ENCODE results near the gene MECP2. TPM values are rescaled to one million over a fixed set of nuclear protein-coding genes. Genes with fewer than 3 reads are reported as not detected.

The MECP2 gene
- total RNA-seq, 1 experiment from 2014 or later, result 37.3 TPM

DNA sequence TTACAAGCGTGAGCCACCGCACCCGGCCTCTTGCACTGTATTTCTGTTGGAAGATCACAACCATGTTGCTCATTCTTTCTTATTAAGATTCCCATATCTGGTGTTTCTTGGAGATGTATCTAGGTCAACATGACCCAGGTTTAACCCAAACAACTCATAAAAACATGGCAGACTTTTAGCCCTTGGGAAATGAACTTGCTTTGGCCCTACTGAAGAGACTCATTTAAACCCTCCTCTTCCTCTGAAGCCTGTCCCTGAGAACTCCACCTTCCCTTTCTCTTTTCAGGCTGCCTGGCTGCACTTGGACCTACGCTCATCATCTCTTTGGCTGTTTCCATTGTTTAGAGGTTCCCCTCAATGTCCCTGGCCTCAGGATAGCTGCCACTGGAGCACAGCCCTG lies 23.7 kb upstream of the MECP2 start:
- no peaks in the 10 kb centered on the region for H3K27me3 ChIP-seq
- H3K36me3 ChIP-seq, result no peaks in the 10 kb centered on the region
- no peak for DNase-seq
- H3K9me3 ChIP-seq, result no peaks in the 10 kb centered on the region
- H3K4me3 ChIP-seq, result no peak overlapping the region

DNA sequence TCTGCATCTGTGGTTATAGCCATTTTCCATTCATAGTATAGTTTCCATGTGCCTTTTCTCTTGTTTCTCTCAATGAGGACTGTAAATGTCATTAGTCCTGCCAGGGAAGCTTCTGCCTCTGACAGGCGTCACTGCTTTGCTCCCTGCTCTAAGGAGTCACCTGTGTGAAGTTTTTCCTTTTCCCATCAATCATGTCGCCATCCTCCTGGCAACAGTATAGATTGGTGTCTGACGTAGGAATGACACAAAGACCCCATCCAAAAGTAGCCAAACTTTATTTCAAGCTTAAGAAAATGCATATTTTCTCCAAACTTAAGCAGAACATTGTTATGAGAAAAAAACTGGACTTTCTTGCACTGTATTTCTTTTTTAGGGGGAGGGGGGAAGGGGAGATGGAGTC lies 23.1 kb upstream of the MECP2 start:
- H3K4me3 ChIP-seq, result no peak overlapping the region
- H3K27me3 ChIP-seq, result no peaks in the 10 kb centered on the region
- no peaks in the 10 kb centered on the region for H3K36me3 ChIP-seq
- H3K9me3 ChIP-seq, result no peaks in the 10 kb centered on the region
- no peak for DNase-seq

DNA sequence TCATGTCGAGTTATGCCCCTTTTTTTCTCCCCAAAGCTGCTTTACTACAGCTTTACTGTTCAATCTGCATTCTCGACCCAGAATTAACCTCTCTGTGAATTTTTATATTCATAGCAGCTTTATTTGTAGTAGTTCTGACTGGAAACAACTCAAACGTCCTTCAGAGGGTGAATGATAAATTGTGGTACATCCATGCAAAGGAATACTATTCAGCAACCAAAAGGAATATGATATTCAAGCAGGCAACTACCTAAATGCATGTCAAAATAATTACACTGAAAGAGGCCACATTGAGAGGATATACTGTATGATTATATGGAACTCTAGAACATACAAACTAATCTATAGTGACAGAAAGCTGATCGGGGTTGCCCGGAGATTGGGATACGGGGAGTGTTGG lies 20.0 kb upstream of the MECP2 start:
- Histone ChIP-seq H3K4me3 (no peak overlapping the region), H3K9me3 (no peaks in the 10 kb centered on the region), H3K27me3 (no peaks in the 10 kb centered on the region), H3K36me3 (no peaks in the 10 kb centered on the region)
- DNase-seq, result no peak

DNA sequence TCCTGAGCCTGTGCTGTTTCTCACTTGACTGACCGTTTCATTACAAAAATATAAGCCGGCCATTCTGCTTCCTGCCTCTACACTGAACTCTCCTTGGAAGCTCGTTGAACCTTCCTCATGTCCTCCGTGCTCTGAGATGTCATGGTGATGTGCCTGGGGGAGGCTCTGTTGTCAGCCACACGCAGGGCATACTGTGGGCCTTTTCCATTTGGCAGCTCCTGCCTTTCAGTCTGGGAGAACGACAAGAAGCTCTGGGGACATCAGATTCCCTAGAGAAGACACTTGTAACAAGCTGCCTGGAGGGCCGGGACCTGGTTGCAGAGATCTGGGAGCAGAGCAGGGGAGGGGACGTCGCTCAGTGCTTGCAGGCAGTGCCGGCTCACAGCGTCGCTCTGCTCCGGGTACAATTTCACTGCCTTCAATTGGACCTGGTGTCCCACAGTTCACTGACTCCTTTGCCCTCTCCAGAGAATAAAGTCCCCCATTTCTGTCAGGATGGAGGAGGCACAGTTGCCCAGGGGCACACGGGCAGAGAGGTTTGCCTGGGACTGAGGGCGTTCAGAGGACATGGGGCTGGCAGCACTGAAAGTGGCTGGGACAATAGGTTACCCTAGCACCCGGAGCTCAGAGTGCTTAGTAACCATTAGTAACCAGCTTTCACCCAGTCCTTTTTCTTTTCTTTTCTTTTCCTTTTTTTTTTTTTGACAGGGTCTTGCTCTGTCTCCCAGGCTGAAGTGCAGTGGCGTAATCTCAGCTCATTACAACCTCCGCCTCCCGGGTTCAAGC lies 19.1 kb upstream of the MECP2 start:
- H3K4me3 ChIP-seq, result no peak overlapping the region

DNA sequence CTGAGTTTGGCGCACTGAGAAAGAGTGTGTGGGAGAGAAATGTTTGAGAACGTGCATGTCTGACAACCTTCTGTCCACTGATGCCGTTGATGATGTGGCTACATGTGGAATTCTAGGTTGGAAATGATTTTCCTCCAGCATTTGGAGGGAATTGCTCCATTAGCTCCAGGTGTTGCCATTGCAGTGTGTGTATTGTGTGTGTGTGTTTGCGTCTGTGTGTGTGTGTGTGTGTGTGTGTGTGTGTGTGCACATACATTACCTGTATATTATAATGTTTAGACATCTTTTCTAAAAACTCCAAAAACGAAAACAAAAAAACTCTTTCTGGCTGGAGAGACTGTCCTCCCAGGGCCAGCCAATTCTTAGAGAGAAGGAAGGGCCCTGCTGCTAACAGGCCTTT lies 18.2 kb upstream of the MECP2 start:
- H3K36me3 ChIP-seq, result no peaks in the 10 kb centered on the region
- H3K27me3 ChIP-seq, result no peaks in the 10 kb centered on the region
- H3K9me3 ChIP-seq, result no peaks in the 10 kb centered on the region
- DNase-seq, result no peak
- H3K4me3 ChIP-seq, result no peak overlapping the region

More for the DNA sequence above, 19.1 kb upstream of the MECP2 start:
- Histone ChIP-seq H3K27me3 (no peaks in the 10 kb centered on the region), H3K9me3 (no peaks in the 10 kb centered on the region), H3K36me3 (no peaks in the 10 kb centered on the region)
- DNase-seq, result no peak

DNA sequence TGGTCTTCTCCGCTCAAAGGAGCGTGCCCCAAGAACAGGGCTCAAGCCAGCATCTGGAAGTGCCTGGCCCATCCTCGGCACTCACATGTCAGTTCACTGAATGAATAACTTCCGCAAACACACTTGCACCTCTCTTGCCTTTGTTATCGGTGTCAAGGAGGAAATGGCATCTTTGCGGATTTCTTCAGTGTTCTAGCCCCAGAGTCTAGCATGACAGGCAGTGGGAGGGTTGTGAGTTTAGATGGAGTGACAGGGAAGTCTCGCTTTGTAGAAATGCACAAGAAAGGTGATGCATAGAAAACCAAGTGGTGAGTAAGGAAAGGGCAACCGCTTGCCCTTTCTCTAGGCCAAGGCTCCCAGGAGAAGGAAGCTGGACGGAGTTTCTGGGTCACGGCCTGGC lies 17.6 kb upstream of the MECP2 start:
- Histone ChIP-seq H3K27me3 (no peaks in the 10 kb centered on the region), H3K9me3 (no peaks in the 10 kb centered on the region), H3K36me3 (no peaks in the 10 kb centered on the region), H3K4me3 (no peak overlapping the region)
- DNase-seq, result no peak

DNA sequence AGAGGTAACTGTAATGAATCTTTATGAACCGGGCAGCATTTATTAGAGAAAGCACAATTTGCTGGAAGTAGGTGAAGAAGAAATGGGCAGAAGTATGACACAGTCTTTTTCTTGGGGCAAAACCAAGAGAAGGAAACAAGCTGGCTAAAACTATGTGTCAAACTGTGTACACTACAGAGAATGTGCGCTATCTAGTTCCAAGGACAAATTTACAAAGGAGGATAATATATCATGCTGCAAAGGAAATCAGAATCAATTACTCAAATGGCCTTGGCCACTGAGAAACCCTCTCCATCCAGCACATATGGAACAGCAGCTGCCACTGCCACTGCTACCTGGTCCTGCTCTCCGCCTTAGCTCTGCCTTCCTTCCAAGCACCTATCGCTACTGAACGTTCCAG lies 17.1 kb upstream of the MECP2 start:
- no peaks in the 10 kb centered on the region for H3K27me3 ChIP-seq
- H3K4me3 ChIP-seq, result no peak overlapping the region
- no peak for DNase-seq
- H3K36me3 ChIP-seq, result no peaks in the 10 kb centered on the region
- no peaks in the 10 kb centered on the region for H3K9me3 ChIP-seq

DNA sequence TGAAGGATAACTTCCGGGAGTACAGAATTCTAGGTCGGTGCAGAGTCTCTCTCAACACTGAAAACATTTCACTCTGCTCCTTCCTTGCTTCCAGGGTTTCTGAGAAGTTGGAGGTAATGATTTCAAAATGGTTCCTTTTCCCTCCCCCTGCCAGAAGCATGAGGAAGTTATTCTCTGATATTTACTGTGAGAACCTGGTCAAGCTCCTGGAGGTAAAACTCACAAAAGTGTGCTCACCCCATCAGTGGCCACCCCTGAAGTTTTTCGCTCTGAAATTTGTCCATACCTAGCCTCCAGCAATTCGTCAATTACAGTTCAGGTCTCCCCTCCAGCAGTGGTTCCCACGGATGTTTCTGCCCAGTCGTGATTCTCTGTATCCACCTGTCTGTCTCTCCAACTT lies 16.2 kb upstream of the MECP2 start:
- Histone ChIP-seq H3K9me3 (no peaks in the 10 kb centered on the region), H3K27me3 (no peaks in the 10 kb centered on the region), H3K4me3 (no peak overlapping the region), H3K36me3 (no peaks in the 10 kb centered on the region)
- no peak for DNase-seq

DNA sequence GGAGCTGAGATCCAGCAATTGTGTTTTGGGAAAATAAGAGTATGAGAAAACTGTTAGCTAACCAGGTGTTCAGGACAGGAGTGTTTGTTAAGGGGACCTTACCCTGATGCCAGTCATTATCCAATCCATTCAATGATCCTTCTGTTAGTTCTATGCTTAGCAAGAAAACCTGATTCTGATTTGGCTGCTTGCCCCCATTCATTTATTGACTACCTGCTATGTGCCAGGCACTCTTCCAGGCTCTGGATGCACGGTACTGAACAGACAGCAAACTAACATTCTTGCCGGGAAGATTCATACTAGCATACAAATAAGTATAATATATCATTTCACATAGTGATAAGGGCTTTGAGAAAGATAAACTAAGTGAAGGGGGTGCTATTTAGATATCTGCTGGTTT lies 1.0 kb upstream of the MECP2 start:
- Histone ChIP-seq H3K9me3 (no peaks in the 10 kb centered on the region), H3K36me3 (no peaks in the 10 kb centered on the region), H3K27me3 (no peaks in the 10 kb centered on the region), H3K4me3 (no peak overlapping the region)
- no peak for DNase-seq

DNA sequence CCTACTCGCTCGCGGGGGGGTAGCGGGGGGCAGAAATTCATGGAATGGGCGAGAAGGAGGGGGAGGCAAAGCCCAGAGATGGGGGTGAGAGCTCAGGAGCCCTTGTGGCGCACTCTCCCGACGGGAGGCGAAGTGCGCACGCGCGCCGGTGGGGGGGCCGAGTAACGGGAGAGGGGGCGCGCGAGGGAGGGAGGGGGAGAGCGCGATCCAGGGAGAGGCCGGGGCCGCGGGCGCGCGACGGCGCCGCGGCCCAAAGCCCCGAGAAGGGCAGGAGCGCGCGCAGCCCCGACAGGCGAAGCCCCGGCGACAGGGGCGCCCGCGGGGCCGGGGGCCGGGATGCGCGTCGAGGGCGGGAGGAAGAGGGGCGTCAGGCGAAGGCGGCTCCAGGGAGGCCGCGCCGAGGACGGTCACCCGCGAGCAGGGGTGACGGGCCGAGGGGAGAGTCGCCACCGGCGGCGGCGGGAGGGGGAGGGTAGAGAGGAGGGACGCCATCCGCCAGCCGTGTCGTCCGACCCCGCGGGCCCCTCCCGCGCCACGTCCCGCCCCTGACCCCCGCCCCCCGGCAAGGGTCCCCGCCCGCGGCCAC lies 421 bp downstream of the MECP2 start:
- DNase-seq, result peak; percentile 65
- Histone ChIP-seq H3K9me3 (no peaks in the 10 kb centered on the region), H3K36me3 (no peaks in the 10 kb centered on the region), H3K4me3 (peak overlapping the region; percentile 61), H3K27me3 (no peaks in the 10 kb centered on the region)

DNA sequence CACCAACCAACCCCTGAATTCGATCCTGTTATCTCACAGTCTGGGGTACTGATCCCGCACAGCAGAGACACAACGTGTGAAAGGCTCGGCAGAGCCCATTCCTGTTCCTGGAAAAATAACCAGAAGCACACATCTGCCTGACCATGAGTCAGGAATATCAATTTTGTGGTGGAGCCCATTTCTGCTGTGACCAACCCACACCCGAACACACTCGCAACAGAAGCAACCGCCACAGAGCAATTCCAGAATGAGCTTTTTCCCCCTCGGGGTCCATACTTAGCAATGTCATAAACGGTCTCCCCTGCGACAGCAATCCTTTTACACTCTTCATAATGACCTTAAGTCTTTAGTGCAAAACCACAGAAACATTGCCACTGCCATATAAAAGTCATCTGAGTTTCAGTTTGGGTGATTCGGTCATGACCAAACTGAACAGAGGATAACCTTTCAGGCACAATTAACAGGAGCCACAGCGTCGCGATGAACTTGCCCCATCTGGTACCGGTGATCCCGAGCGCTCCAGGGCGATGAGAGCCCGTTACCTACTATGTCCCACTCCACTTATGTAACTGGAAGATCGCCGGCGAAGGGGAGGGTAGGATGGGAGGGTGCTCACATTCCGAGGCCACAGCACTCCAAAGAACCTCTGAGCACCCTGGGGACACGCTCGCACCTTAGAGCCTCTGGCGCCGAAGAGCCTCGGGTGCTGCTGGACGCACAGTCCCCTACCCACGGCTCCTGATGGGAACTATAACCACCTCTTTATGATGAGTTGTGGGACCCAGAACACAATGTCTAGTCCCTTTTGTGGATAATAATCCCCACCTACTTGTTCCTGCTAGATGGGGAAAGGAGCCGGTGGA lies 1.1 kb downstream of the MECP2 start:
- Histone ChIP-seq H3K9me3 (no peaks in the 10 kb centered on the region), H3K27me3 (no peaks in the 10 kb centered on the region), H3K36me3 (no peaks in the 10 kb centered on the region), H3K4me3 (peak overlapping the region; percentile 61)
- peak; percentile 5 for DNase-seq

DNA sequence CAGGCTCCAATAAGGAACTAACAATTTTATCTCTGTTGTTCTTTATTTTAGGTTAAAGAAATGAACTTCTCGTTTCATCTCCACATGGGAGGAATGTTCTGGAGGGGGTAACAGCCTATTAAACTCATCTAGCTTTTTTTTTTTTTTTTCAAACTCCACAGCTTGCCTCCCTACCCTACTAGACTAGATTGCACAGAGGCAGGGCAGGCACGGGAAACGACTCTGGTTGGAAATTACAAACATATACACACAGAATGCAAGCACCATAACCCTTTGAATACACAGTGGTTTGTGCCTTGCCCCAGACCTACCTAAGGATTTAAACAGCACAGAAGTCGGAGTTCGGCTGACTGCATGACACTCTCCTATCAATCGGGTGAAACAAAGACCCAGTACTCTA lies 2.7 kb downstream of the MECP2 start:
- Histone ChIP-seq H3K4me3 (no peak overlapping the region), H3K36me3 (no peaks in the 10 kb centered on the region; the same call in 1 of the 2 replicates), H3K27me3 (no peaks in the 10 kb centered on the region), H3K9me3 (no peaks in the 10 kb centered on the region)
- DNase-seq, result no peak

DNA sequence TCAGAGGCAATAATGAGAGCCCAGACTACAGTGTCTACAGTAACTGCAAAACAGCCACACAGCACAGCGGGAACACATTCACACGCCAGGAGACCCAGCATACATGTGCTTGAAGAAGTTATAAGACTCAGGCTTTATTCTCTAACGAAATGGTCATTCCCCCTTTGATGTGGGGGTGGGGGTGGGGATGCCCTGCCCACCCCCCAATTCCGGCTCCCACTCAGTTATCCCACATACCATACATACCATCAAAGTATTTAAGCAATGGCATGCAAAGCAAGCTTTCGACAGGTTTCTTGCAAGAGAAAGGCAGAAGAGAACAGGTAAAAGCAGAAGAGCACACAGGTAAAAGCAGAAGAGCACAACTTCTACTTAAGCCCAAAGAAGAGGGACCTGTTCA lies 3.6 kb downstream of the MECP2 start:
- no peaks in the 10 kb centered on the region for H3K9me3 ChIP-seq
- DNase-seq, result no peak
- H3K36me3 ChIP-seq, result no peaks in the 10 kb centered on the region; the same call in 1 of the 2 replicates
- no peak overlapping the region for H3K4me3 ChIP-seq
- H3K27me3 ChIP-seq, result no peaks in the 10 kb centered on the region

DNA sequence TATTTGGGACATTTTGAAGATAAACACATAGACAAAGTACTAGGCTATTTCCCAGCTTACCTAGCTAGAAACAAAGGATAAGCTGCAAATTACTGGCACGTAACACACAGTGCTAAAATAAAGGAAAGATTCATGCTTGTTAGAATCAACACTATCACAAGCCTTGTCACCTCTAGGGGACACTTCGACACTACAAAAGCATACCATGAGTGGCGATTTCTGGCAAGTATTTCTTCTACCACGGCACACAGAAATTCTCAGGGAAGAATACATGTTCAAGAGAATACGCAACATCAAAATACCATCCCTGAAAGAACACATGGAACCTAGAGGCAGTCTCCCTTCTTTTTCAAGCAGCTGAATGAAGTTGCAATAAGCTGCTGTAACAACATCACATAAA lies 5.1 kb downstream of the MECP2 start:
- no peaks in the 10 kb centered on the region; the same call in 1 of the 2 replicates for H3K36me3 ChIP-seq
- no peaks in the 10 kb centered on the region for H3K27me3 ChIP-seq
- H3K9me3 ChIP-seq, result no peaks in the 10 kb centered on the region
- H3K4me3 ChIP-seq, result no peak overlapping the region
- no peak for DNase-seq

DNA sequence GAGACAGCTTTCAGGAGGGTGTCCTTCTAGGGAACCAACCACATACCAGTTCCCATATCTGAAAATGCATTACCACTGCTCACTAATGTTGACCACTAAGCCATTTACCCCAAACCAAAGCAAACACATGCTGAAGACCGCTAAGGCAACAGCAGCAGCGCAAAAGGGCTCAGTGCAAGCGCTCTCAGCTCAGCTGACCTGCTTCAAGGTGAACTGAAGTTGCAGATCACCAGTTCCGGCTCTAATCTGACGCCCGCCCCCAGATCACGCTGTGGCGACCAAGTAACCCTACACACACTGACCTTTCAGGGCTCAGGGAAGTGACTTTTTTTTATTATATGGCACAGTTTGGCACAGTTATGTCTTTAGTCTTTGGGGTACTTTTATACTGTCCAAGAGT lies 5.8 kb downstream of the MECP2 start:
- Histone ChIP-seq H3K36me3 (no peaks in the 10 kb centered on the region; the same call in 1 of the 2 replicates), H3K27me3 (no peaks in the 10 kb centered on the region), H3K9me3 (no peaks in the 10 kb centered on the region), H3K4me3 (no peak overlapping the region)
- DNase-seq, result no peak

DNA sequence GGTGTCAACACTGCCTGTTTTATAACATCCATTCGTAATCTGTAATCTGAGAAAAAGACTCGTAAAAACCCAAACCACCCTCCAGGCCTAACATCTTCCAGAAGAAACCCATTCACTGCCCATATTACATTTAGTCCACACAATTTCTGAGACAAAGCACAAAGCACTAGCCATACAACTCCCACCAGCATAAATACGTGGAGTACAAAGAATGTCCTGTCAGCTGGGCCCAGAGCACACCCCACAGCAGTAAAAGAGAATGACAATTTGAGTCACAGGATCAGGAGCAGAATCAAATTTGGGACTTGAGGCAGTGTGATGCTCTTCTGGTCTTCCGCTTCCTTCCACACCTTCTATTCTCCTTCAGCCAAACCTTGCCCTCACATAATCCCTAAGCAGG lies 6.8 kb downstream of the MECP2 start:
- no peaks in the 10 kb centered on the region for H3K9me3 ChIP-seq
- no peak for DNase-seq
- H3K27me3 ChIP-seq, result no peaks in the 10 kb centered on the region
- H3K4me3 ChIP-seq, result no peak overlapping the region
- no peaks in the 10 kb centered on the region; the same call in 1 of the 2 replicates for H3K36me3 ChIP-seq
